Esophagus muscularis mucosa (tissue), 4 donors: ENCODE measurements around the gene RHOU. TPM values are rescaled to one million over a fixed set of nuclear protein-coding genes. Genes with fewer than 3 reads are reported as not detected.

Experiments used
- DNase-seq: peaks from one replicate; pipeline ENCODE4 v3.0.0-alpha.2; 2017; ENCODE audit errors: extremely low spot score
- H3K27ac ChIP-seq, 4 donors: fragments of 200-600 bp; sonication (generic); replicated peaks in 1 of 4; 1 replicate in 3 of 4; 2 replicates in 1 of 4; pipeline ENCODE4 v1.5.1; 2016 to 2019; ENCODE audit warnings: mild to moderate bottlenecking in 1 of 4
- H3K27me3 ChIP-seq, 4 donors: fragments of 200-600 bp; sonication (generic); one replicate each; pipeline versions ENCODE4 v1.5.1 to v1.6.0; 2016 to 2019
- H3K36me3 ChIP-seq, 4 donors: fragments of 200-600 bp; sonication (generic); one replicate each; pipeline ENCODE4 v1.5.1; 2016 to 2019
- H3K4me1 ChIP-seq, 4 donors: fragments of 200-600 bp; sonication (generic); one replicate each; pipeline ENCODE4 v1.5.1; 2016 to 2019
- H3K4me3 ChIP-seq, 4 donors: fragments of 200-600 bp; sonication (generic); 1 replicate in 2 of 4; 2 replicates in 2 of 4; pipeline ENCODE4 v1.5.1; 2016 to 2019; ENCODE audit warnings: mild to moderate bottlenecking in 4 of 4, moderate library complexity in 1 of 4
- H3K9me3 ChIP-seq, 4 donors: fragments of 200-600 bp; sonication (generic); 1 replicate in 3 of 4; 2 replicates in 1 of 4; pipeline ENCODE4 v1.5.1; 2016 to 2019
- CTCF ChIP-seq, 3 experiments: fragments of 200-600 bp in 2 of 3; fragments of 450-650 bp in 1 of 3; sonication (generic) in 2 of 3; IDR thresholded peaks; one replicate each; pipeline ENCODE4 v1.5.1; 2017 to 2019; ENCODE audit warnings: antibody characterized with exemption in 3 of 3, mild to moderate bottlenecking in 2 of 3, moderate library complexity in 1 of 3
- EP300 ChIP-seq: sonication (generic); formaldehyde crosslinking; IDR thresholded peaks from one replicate; pipeline ENCODE4 v1.6.1; 2017; ENCODE audit warnings: antibody characterized with exemption
- POLR2A ChIP-seq: fragments of 450-650 bp; IDR thresholded peaks from one replicate; pipeline ENCODE4 v1.6.1; 2017; ENCODE audit warnings: antibody characterized with exemption, moderate library complexity, mild to moderate bottlenecking, low read depth
- POLR2AphosphoS5 ChIP-seq, 2 donors: sonication (generic); formaldehyde crosslinking; IDR thresholded peaks; one replicate each; pipeline ENCODE4 v1.6.1; 2017; ENCODE audit warnings: antibody characterized with exemption in 2 of 2
- WGBS: methylation state at CpG from one replicate; pipeline ENCODE4 v1.1.5; 2018; 5-methylcytosine and 5-hydroxymethylcytosine counted together
- intact Hi-C: fragments of 100-400 bp; cut with DNase I; formaldehyde crosslinking; loops from one replicate; pipeline ENCODE4 v1.15.1; 2023
- total RNA-seq, 4 donors: library from RNA; depleted of rRNA; stranded (reverse); fragments of >200 nt; gene quantifications; one replicate each; pipeline versions ENCODE4 v1.1.0 to v1.2.1, GENCODE V29; 2016

RHOU gene
- total RNA-seq, result 10 to 100 TPM; 24.1 to 36.0 (median 26.0) TPM

DNA sequence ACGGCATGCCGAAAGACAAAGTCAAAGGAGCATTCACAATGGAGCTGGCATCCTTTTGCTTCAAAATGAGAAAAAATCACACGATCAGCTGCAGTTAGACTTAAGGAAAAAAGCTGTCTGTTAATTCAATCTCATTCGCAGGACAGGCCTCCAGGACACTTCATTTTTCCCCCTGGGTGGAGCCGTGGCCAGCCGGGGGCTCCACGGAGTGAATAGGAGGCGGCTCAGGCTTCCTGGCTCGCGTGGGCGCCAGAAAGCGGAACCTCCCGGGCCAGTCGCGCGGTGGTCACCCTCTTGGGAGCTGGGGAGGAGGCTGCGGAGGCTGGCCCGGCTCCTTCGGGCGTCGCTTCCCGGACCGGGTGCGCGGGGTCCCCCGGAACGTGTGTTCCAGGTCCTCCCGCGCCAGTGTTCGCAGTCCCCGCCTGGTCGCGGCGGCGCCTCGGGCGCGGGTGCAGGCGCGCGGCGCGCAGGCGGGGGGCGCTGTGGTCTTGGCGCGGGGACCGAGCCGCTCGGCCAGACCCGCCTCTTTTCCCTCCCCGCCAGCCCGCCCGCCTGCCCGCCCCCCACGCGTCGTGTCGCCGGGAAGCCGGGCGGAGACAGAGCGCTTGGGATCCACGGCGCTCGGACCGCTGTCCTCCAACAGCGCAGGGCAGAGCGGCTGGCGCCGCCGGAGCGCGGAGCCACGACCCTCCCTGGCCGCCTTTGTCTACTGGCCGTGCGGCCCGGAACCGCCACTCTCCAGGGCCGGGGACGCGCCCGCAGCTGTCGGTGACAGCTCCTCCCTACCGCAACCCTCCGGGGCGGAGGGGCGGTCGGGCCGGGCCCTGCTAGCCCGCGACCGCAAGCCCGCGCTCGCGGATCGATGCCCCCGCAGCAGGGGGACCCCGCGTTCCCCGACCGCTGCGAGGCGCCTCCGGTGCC is at the start of gene RHOU:
Gene RHOU, plus strand, starts transcription at position 599 of the 921 bp plus-strand sequence. Its CDS starts 264 bp downstream, at position 863.
- TF ChIP-seq CTCF (IDR thresholded peaks at IDR 0.05), result peak; percentile 94 to 96 (median 94)
- TF ChIP-seq POLR2A, result peak; percentile 36
- no peak for TF ChIP-seq EP300
- TF ChIP-seq POLR2AphosphoS5 (IDR thresholded peaks at IDR 0.05), result peak; percentile 75 to 93
- intact Hi-C loops, result loop anchor here (1.0 to 10.0 kb wide), 8 partner anchors 62 to 520 kb away; no protein-coding TSS in a partner anchor
- WGBS, result under 1% methylated on average over 7 of the region's 107 CpGs
- peak; percentile 92 for DNase-seq
- peaks cover 0 to 14% (median 0%) of the 10 kb centered on the region in 4 donors for H3K36me3 ChIP-seq
- peak within 1 kb of the TSS; percentile 90 to 95 (median 92) for H3K27ac ChIP-seq
- no peaks in the 10 kb centered on the region for H3K9me3 ChIP-seq
- no peaks in the 10 kb centered on the region for H3K27me3 ChIP-seq
- peaks cover 15 to 47% (median 41%) of the 10 kb centered on the region in 4 donors for H3K4me1 ChIP-seq
- H3K4me3 ChIP-seq, result peak within 1 kb of the TSS; percentile 89 to 97 (median 96)

DNA sequence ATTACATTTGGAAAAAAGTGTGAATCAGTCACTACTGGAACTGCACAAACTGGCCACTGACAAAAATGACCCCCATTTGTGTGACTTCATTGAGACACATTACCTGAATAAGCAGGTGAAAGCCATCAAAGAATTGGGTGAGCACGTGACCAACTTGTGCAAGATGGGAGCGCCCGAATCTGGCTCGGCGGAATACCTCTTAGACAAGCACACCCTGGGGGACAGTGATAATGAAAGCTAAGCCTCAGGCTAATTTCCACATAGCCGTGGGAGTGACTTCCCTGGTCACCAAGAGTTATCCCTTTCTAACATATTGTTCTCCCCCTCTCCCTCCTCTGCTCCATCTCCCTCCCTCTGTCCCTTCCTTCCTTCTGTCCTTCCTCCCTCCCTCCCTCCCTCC is 47.7 kb upstream of the RHOU start:
- intact Hi-C loops, result no loop called here

DNA sequence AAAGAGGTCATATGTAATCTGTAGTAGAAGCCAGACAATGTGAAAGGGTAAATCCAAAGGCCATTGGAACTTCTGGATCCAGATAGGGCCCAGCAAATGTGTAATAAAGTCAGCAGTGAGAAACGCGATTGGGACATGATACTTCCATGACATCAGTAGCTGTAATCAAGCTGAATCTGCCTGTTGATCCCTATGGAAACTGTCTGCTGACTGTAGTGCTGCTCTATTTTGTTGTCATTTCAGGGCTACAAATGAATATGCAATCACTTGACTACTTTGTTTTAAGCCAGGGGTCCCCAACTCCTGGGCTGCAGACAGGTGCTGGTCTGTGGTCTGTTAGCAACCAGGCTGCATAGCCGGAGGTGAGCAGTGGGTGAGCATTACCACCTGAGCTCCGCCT is 46.0 kb upstream of the RHOU start:
- DNase-seq, result no peak
- Histone ChIP-seq H3K27me3 (no peaks in the 10 kb centered on the region), H3K27ac (no peak overlapping the region), H3K9me3 (no peaks in the 10 kb centered on the region), H3K4me1 (peaks cover 0 to 7% (median 2%) of the 10 kb centered on the region in 4 donors), H3K36me3 (no peaks in the 10 kb centered on the region), H3K4me3 (no peak overlapping the region)
- intact Hi-C loops, result no loop called here
- 86% methylated on average over 4 of the region's 4 CpGs for WGBS
- TF ChIP-seq EP300 (no peak), POLR2A (no peak), POLR2AphosphoS5 (IDR thresholded peaks at IDR 0.05) (no peak), CTCF (IDR thresholded peaks at IDR 0.05) (no peak)

More for the DNA sequence above, 47.7 kb upstream of the RHOU start:
- Histone ChIP-seq H3K27ac (no peak overlapping the region), H3K36me3 (no peaks in the 10 kb centered on the region), H3K9me3 (no peaks in the 10 kb centered on the region), H3K4me3 (no peak overlapping the region), H3K27me3 (no peaks in the 10 kb centered on the region), H3K4me1 (peaks cover 0 to 7% (median 2%) of the 10 kb centered on the region in 4 donors)
- no peak for TF ChIP-seq POLR2A
- TF ChIP-seq POLR2AphosphoS5 (IDR thresholded peaks at IDR 0.05), result no peak
- TF ChIP-seq EP300, result no peak
- no peak for TF ChIP-seq CTCF (IDR thresholded peaks at IDR 0.05)
- 83% methylated on average over 6 of the region's 6 CpGs for WGBS
- no peak for DNase-seq

- H3K36me3 ChIP-seq, result no peaks in the 10 kb centered on the region
- H3K27ac ChIP-seq, result no peak overlapping the region
- WGBS, result 69% methylated on average over 2 of the region's 2 CpGs
- H3K9me3 ChIP-seq, result no peaks in the 10 kb centered on the region
- no peak for DNase-seq
- H3K4me1 ChIP-seq, result peaks cover 0 to 7% (median 0%) of the 10 kb centered on the region in 4 donors
- no peaks in the 10 kb centered on the region for H3K27me3 ChIP-seq
- H3K4me3 ChIP-seq, result no peak overlapping the region
- intact Hi-C loops, result no loop called here
- TF ChIP-seq CTCF (IDR thresholded peaks at IDR 0.05) (no peak), POLR2A (no peak), EP300 (no peak), POLR2AphosphoS5 (IDR thresholded peaks at IDR 0.05) (no peak)
Observed at GRCh38 chr1:228691211-228691610, 44.1 kb upstream of the RHOU start.
